ENCODE data around the gene CAPN2. TPM values are rescaled to one million over a fixed set of nuclear protein-coding genes. Genes with fewer than 3 reads are reported as not detected.

Gene CAPN2
- polyA plus RNA-seq, 6 donors from 2014 or later: 21.2 to 35.1 (median 26.2) TPM

GRCh38 chr1:223772771-223773160, 60.4 kb downstream of the CAPN2 start:
- no peak for DNase-seq
- H3K36me3 Mint-ChIP-seq: peaks cover 22 to 45% of the 10 kb centered on the region in 2 donors
- no peak overlapping the region for H3K4me3 Mint-ChIP-seq
- no peaks in the 10 kb centered on the region for H3K27me3 Mint-ChIP-seq
- peaks cover 0 to 12% (median 4%) of the 10 kb centered on the region in 3 donors for H3K4me1 Mint-ChIP-seq
- no peaks in the 10 kb centered on the region for H3K9me3 Mint-ChIP-seq
- ATAC-seq (ENCODE audit: low read depth in 2 of 2): no peak
- H3K27ac Mint-ChIP-seq: peak overlapping the region in 1 of 6 donors; percentile 47

- ATAC-seq (ENCODE audit: low read depth in 2 of 2) (no peak), DNase-seq (no peak)
- H3K27me3 Mint-ChIP-seq: no peaks in the 10 kb centered on the region
- peaks cover 0 to 12% (median 4%) of the 10 kb centered on the region in 3 donors for H3K4me1 Mint-ChIP-seq
- no peak overlapping the region for H3K27ac Mint-ChIP-seq
- H3K4me3 Mint-ChIP-seq: no peak overlapping the region
- H3K36me3 Mint-ChIP-seq: peaks cover 22 to 50% of the 10 kb centered on the region in 2 donors
- no peaks in the 10 kb centered on the region for H3K9me3 Mint-ChIP-seq
Measured at GRCh38 chr1:223774134-223774814, 61.9 kb downstream of the CAPN2 start.

- DNase-seq (no peak), ATAC-seq (ENCODE audit: low read depth in 2 of 2) (no peak)
- no peak overlapping the region for H3K27ac Mint-ChIP-seq
- H3K36me3 Mint-ChIP-seq: peaks cover 15 to 42% of the 10 kb centered on the region in 2 donors
- H3K27me3 Mint-ChIP-seq: no peaks in the 10 kb centered on the region
- H3K4me1 Mint-ChIP-seq: peaks cover 0 to 12% (median 4%) of the 10 kb centered on the region in 3 donors
- no peak overlapping the region for H3K4me3 Mint-ChIP-seq
- no peaks in the 10 kb centered on the region for H3K9me3 Mint-ChIP-seq
Measured at GRCh38 chr1:223775054-223775453, 62.7 kb downstream of the CAPN2 start.

- no peaks in the 10 kb centered on the region for H3K27me3 Mint-ChIP-seq
- no peak overlapping the region for H3K4me3 Mint-ChIP-seq
- DNase-seq (no peak), ATAC-seq (ENCODE audit: low read depth in 2 of 2) (no peak)
- peaks cover 0 to 12% (median 4%) of the 10 kb centered on the region in 3 donors for H3K4me1 Mint-ChIP-seq
- H3K27ac Mint-ChIP-seq: peak overlapping the region in 3 of 6 donors; percentile 37 to 52 (median 41)
- H3K9me3 Mint-ChIP-seq: no peaks in the 10 kb centered on the region
- H3K36me3 Mint-ChIP-seq: peaks cover 19 to 39% of the 10 kb centered on the region in 2 donors
Measured at GRCh38 chr1:223775711-223776074, 63.4 kb downstream of the CAPN2 start.

GRCh38 chr1:223776075-223776814, 63.9 kb downstream of the CAPN2 start:
- peak overlapping the region in 1 of 8 donors; percentile 3 for H3K4me3 Mint-ChIP-seq
- H3K27me3 Mint-ChIP-seq: no peaks in the 10 kb centered on the region
- H3K27ac Mint-ChIP-seq: peak overlapping the region in 4 of 6 donors; percentile 9 to 52 (median 43)
- H3K4me1 Mint-ChIP-seq: peaks cover 0 to 12% (median 4%) of the 10 kb centered on the region in 3 donors
- no peak for ATAC-seq (ENCODE audit: low read depth in 2 of 2)
- H3K9me3 Mint-ChIP-seq: no peaks in the 10 kb centered on the region
- H3K36me3 Mint-ChIP-seq: peaks cover 15 to 37% of the 10 kb centered on the region in 2 donors
- no peak for DNase-seq

- no peaks in the 10 kb centered on the region for H3K9me3 Mint-ChIP-seq
- no peak for ATAC-seq (ENCODE audit: low read depth in 2 of 2)
- peak overlapping the region in 3 of 6 donors; percentile 20 to 63 (median 49) for H3K27ac Mint-ChIP-seq
- peaks cover 13 to 32% of the 10 kb centered on the region in 2 donors for H3K36me3 Mint-ChIP-seq
- no peaks in the 10 kb centered on the region for H3K27me3 Mint-ChIP-seq
- peak overlapping the region in 1 of 8 donors; percentile 41 for H3K4me3 Mint-ChIP-seq
- no peak for DNase-seq
- peaks cover 0 to 12% (median 4%) of the 10 kb centered on the region in 3 donors for H3K4me1 Mint-ChIP-seq
Measured at GRCh38 chr1:223776826-223777454, 64.6 kb downstream of the CAPN2 start.

GRCh38 chr1:223780318-223780717, 68.0 kb downstream of the CAPN2 start:
- Mint-ChIP-seq H3K4me1 (peaks cover 0 to 6% (median 4%) of the 10 kb centered on the region in 3 donors), H3K36me3 (peaks cover 9 to 40% of the 10 kb centered on the region in 2 donors), H3K9me3 (no peaks in the 10 kb centered on the region), H3K27ac (no peak overlapping the region), H3K4me3 (no peak overlapping the region), H3K27me3 (no peaks in the 10 kb centered on the region)
- DNase-seq: no peak
- ATAC-seq (ENCODE audit: low read depth in 2 of 2): no peak

GRCh38 chr1:223780949-223781348, 68.6 kb downstream of the CAPN2 start:
- Mint-ChIP-seq H3K27me3 (no peaks in the 10 kb centered on the region), H3K9me3 (no peaks in the 10 kb centered on the region), H3K27ac (peak overlapping the region in 2 of 6 donors; percentile 13 to 42), H3K4me3 (no peak overlapping the region), H3K36me3 (peaks cover 8 to 38% of the 10 kb centered on the region in 2 donors), H3K4me1 (peaks cover 0 to 6% (median 4%) of the 10 kb centered on the region in 3 donors)
- ATAC-seq (ENCODE audit: low read depth in 2 of 2) (no peak), DNase-seq (no peak)

GRCh38 chr1:223783676-223784075, 71.3 kb downstream of the CAPN2 start:
- H3K36me3 Mint-ChIP-seq: peaks cover 13 to 19% of the 10 kb centered on the region in 2 donors

GRCh38 chr1:223784541-223784940, 72.2 kb downstream of the CAPN2 start:
- ATAC-seq (ENCODE audit: low read depth in 2 of 2): no peak
- H3K9me3 Mint-ChIP-seq: no peaks in the 10 kb centered on the region
- no peak for DNase-seq
- no peak overlapping the region for H3K27ac Mint-ChIP-seq
- no peak overlapping the region for H3K4me3 Mint-ChIP-seq
- H3K4me1 Mint-ChIP-seq: no peaks in the 10 kb centered on the region
- H3K36me3 Mint-ChIP-seq: peaks cover 13 to 17% of the 10 kb centered on the region in 2 donors
- no peaks in the 10 kb centered on the region for H3K27me3 Mint-ChIP-seq

More at GRCh38 chr1:223783676-223784075, 71.3 kb downstream of the CAPN2 start:
- H3K27ac Mint-ChIP-seq: peak overlapping the region in 1 of 6 donors; percentile 6
- no peaks in the 10 kb centered on the region for H3K9me3 Mint-ChIP-seq
- no peak overlapping the region for H3K4me3 Mint-ChIP-seq
- DNase-seq: no peak
- ATAC-seq (ENCODE audit: low read depth in 2 of 2): no peak
- H3K4me1 Mint-ChIP-seq: no peaks in the 10 kb centered on the region
- no peaks in the 10 kb centered on the region for H3K27me3 Mint-ChIP-seq

- Mint-ChIP-seq H3K27ac (no peak overlapping the region), H3K36me3 (peaks cover 11 to 13% of the 10 kb centered on the region in 2 donors)
- no peak for ATAC-seq (ENCODE audit: low read depth in 2 of 2)
Measured at GRCh38 chr1:223785808-223786207, 73.5 kb downstream of the CAPN2 start.

GRCh38 chr1:223788746-223789415, 76.5 kb downstream of the CAPN2 start:
- H3K27me3 Mint-ChIP-seq: no peaks in the 10 kb centered on the region
- peaks cover 3 to 22% of the 10 kb centered on the region in 2 donors for H3K36me3 Mint-ChIP-seq
- no peak overlapping the region for H3K4me3 Mint-ChIP-seq
- no peaks in the 10 kb centered on the region for H3K4me1 Mint-ChIP-seq
- H3K9me3 Mint-ChIP-seq: no peaks in the 10 kb centered on the region
- no peak overlapping the region for H3K27ac Mint-ChIP-seq
- DNase-seq (no peak), ATAC-seq (ENCODE audit: low read depth in 2 of 2) (no peak)

More at GRCh38 chr1:223785808-223786207, 73.5 kb downstream of the CAPN2 start:
- no peaks in the 10 kb centered on the region for H3K4me1 Mint-ChIP-seq
- H3K4me3 Mint-ChIP-seq: no peak overlapping the region
- no peak for DNase-seq
- no peaks in the 10 kb centered on the region for H3K9me3 Mint-ChIP-seq
- no peaks in the 10 kb centered on the region for H3K27me3 Mint-ChIP-seq

- no peak overlapping the region for H3K4me3 Mint-ChIP-seq
- H3K4me1 Mint-ChIP-seq: no peaks in the 10 kb centered on the region
- no peak for ATAC-seq (ENCODE audit: low read depth in 2 of 2)
- H3K27me3 Mint-ChIP-seq: no peaks in the 10 kb centered on the region
- no peaks in the 10 kb centered on the region for H3K9me3 Mint-ChIP-seq
- H3K36me3 Mint-ChIP-seq: peaks cover 11 to 38% of the 10 kb centered on the region in 2 donors
- no peak for DNase-seq
- peak overlapping the region in 1 of 6 donors; percentile 52 for H3K27ac Mint-ChIP-seq
Measured at GRCh38 chr1:223792046-223792445, 79.7 kb downstream of the CAPN2 start.
